Gastrocnemius medialis (tissue), 4 donors: ENCODE data around the gene SIAH1. TPM values are rescaled to one million over a fixed set of nuclear protein-coding genes. Genes with fewer than 3 reads are reported as not detected.

Experiments used
- ATAC-seq, 2 donors: fragments of 150-250 bp; one replicate each; pipeline ENCODE4 v1.9.1; 2016
- DNase-seq, 2 donors: peaks; one replicate each; pipeline ENCODE4 v3.0.0-alpha.2; 2019
- H3K27ac ChIP-seq, 4 donors: fragments of 200-600 bp; sonication (generic); 1 replicate in 1 of 4; 2 replicates in 3 of 4; pipeline ENCODE4 v1.5.1; 2016 to 2018; ENCODE audit warnings: mild to moderate bottlenecking in 2 of 4, moderate library complexity in 1 of 4
- H3K27me3 ChIP-seq, 3 donors: fragments of 200-600 bp; sonication (generic) in 2 of 3; 1 replicate in 1 of 3; 2 replicates in 2 of 3; pipeline versions ENCODE4 v1.5.1 to v1.6.0; 2016 to 2019; ENCODE audit warnings: mild to moderate bottlenecking in 1 of 3, moderate library complexity in 1 of 3
- H3K36me3 ChIP-seq, 2 donors: fragments of 200-600 bp; sonication (generic) in 1 of 2; one replicate each; pipeline ENCODE4 v1.5.1; 2017 to 2018
- H3K4me1 ChIP-seq, 2 donors: fragments of 200-600 bp; sonication (generic) in 1 of 2; one replicate each; pipeline ENCODE4 v1.5.1; 2016 to 2017; ENCODE audit warnings: mild to moderate bottlenecking in 2 of 2
- H3K4me3 ChIP-seq, 4 donors: fragments of 200-600 bp; sonication (generic) in 3 of 4; 1 replicate in 1 of 4; 2 replicates in 3 of 4; pipeline ENCODE4 v1.5.1; 2016 to 2019; ENCODE audit warnings: mild to moderate bottlenecking in 2 of 4
- H3K9me3 ChIP-seq, 3 donors: fragments of 200-600 bp; sonication (generic) in 2 of 3; 1 replicate in 1 of 3; 2 replicates in 2 of 3; pipeline ENCODE4 v1.5.1; 2016 to 2019
- POLR2A ChIP-seq, 2 donors: fragments of 450-650 bp; IDR thresholded peaks; one replicate each; pipeline ENCODE4 v1.6.1; 2017; ENCODE audit warnings: antibody characterized with exemption in 2 of 2, mild to moderate bottlenecking in 2 of 2, moderate library complexity in 2 of 2
- in situ Hi-C, 4 donors: fragments of 200-750 bp; cut with MboI; loops; one replicate each; pipeline versions ENCODE4 v1.15.0 to v1.8.0; 2017; ENCODE audit warnings: low sequenced_read_pairs in 4 of 4
- intact Hi-C: fragments of 100-400 bp; cut with DNase I; formaldehyde crosslinking; loops from one replicate; pipeline ENCODE4 v1.15.1; 2023; ENCODE audit warnings: low total_unique reads
- total RNA-seq, 4 donors: library from RNA; depleted of rRNA; stranded (reverse); fragments of >200 nt; gene quantifications; one replicate each; pipeline versions ENCODE4 v1.1.0 to v1.2.3, GENCODE V29; 2016
- TF ChIP-seq, protein P1 (sequence below), 5 experiments: fragments of 450-650 bp in 3 of 5; fragments of 200-600 bp in 2 of 5; sonication (generic) in 2 of 5; IDR thresholded peaks in 4 of 5; conservative IDR thresholded peaks in 1 of 5; 1 replicate in 4 of 5; 2 replicates in 1 of 5; pipeline ENCODE4 v1.5.1; 2016 to 2019; ENCODE audit warnings: antibody characterized with exemption in 5 of 5, mild to moderate bottlenecking in 3 of 5, moderate library complexity in 3 of 5

The SIAH1 gene
- total RNA-seq, 4 donors from 2014 or later, result 19.9 to 21.0 (median 20.1) TPM

DNA sequence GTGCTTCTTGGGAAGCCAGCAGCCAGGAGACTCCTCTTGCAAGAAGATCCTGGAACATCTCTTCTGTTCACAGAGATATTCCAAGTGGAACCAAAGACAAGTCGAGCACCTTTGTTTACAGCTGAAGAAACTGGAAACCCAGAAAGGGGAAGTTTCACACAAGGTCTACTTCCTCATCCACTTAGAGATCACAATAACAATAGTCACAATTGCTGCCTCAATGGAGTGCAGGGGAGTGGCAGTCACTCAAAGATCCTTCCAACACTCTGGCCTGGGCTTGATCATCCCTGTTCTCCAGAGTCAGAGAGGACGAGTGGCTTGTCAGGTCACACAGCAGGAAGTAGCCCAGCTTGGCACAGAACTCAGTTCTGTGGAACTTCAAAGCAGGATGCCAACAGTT, 46.9 kb upstream of the SIAH1 start:
- H3K36me3 ChIP-seq, result no peaks in the 10 kb centered on the region
- no peaks in the 10 kb centered on the region for H3K27me3 ChIP-seq
- intact Hi-C loops (no loop called here), in situ Hi-C loops (no loop called here)
- H3K27ac ChIP-seq, result no peak overlapping the region
- no peak overlapping the region for H3K4me3 ChIP-seq
- H3K4me1 ChIP-seq, result no peaks in the 10 kb centered on the region
- no peak for ATAC-seq
- TF ChIP-seq POLR2A (IDR thresholded peaks at IDR 0.05), result no peak
- TF ChIP-seq, protein P1, sequence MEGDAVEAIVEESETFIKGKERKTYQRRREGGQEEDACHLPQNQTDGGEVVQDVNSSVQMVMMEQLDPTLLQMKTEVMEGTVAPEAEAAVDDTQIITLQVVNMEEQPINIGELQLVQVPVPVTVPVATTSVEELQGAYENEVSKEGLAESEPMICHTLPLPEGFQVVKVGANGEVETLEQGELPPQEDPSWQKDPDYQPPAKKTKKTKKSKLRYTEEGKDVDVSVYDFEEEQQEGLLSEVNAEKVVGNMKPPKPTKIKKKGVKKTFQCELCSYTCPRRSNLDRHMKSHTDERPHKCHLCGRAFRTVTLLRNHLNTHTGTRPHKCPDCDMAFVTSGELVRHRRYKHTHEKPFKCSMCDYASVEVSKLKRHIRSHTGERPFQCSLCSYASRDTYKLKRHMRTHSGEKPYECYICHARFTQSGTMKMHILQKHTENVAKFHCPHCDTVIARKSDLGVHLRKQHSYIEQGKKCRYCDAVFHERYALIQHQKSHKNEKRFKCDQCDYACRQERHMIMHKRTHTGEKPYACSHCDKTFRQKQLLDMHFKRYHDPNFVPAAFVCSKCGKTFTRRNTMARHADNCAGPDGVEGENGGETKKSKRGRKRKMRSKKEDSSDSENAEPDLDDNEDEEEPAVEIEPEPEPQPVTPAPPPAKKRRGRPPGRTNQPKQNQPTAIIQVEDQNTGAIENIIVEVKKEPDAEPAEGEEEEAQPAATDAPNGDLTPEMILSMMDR (IDR thresholded peaks at IDR 0.05 in 4 of 5, conservative IDR thresholded peaks at IDR 0.05 in 1 of 5), result no peak
- no peak for DNase-seq
- H3K9me3 ChIP-seq, result no peaks in the 10 kb centered on the region

DNA sequence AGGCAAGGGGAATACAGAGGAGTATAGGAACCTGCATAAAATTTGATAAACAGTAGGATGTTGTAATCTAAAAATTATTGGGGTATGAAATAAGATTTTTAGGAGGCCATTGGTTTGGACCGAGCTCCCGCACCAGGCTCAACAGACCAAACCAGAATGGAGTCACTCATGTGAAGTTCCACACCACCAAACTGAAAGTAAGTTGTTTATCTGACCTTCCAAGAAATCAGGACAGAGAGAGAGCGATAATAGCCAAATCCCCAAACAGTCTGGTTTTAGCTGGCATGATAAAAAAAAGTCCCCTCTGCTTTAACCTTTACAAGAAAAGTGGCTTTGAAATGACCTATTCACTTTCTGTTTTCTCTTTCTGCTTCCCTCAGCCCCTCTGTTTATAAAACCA, 45.7 kb upstream of the SIAH1 start:
- intact Hi-C loops (no loop called here), in situ Hi-C loops (no loop called here)
- H3K9me3 ChIP-seq, result no peaks in the 10 kb centered on the region
- H3K36me3 ChIP-seq, result no peaks in the 10 kb centered on the region
- H3K4me3 ChIP-seq, result no peak overlapping the region
- H3K4me1 ChIP-seq, result no peaks in the 10 kb centered on the region
- no peaks in the 10 kb centered on the region for H3K27me3 ChIP-seq
- no peak overlapping the region for H3K27ac ChIP-seq
- no peak for ATAC-seq
- TF ChIP-seq, protein P1 (IDR thresholded peaks at IDR 0.05 in 4 of 5, conservative IDR thresholded peaks at IDR 0.05 in 1 of 5), result no peak
- TF ChIP-seq POLR2A (IDR thresholded peaks at IDR 0.05), result no peak
- DNase-seq, result no peak

- no peaks in the 10 kb centered on the region for H3K27me3 ChIP-seq
- TF ChIP-seq, protein P1 (IDR thresholded peaks at IDR 0.05 in 4 of 5, conservative IDR thresholded peaks at IDR 0.05 in 1 of 5), result no peak
- no peak for TF ChIP-seq POLR2A (IDR thresholded peaks at IDR 0.05)
- H3K27ac ChIP-seq, result no peak overlapping the region
- H3K36me3 ChIP-seq, result no peaks in the 10 kb centered on the region
- H3K9me3 ChIP-seq, result no peaks in the 10 kb centered on the region
- no peak overlapping the region for H3K4me3 ChIP-seq
- DNase-seq (no peak), ATAC-seq (no peak)
- intact Hi-C loops, result no loop called here
- in situ Hi-C loops, result no loop called here
- no peaks in the 10 kb centered on the region for H3K4me1 ChIP-seq
Observed at GRCh38 chr16:48426244-48427141, 41.3 kb upstream of the SIAH1 start.

- no peak overlapping the region for H3K4me3 ChIP-seq
- no peaks in the 10 kb centered on the region for H3K36me3 ChIP-seq
- ATAC-seq (no peak), DNase-seq (no peak)
- no peaks in the 10 kb centered on the region for H3K4me1 ChIP-seq
- TF ChIP-seq POLR2A (IDR thresholded peaks at IDR 0.05), result no peak
- TF ChIP-seq, protein P1 (IDR thresholded peaks at IDR 0.05 in 4 of 5, conservative IDR thresholded peaks at IDR 0.05 in 1 of 5), result no peak
- in situ Hi-C loops, result no loop called here
- H3K9me3 ChIP-seq, result no peaks in the 10 kb centered on the region
- no peaks in the 10 kb centered on the region for H3K27me3 ChIP-seq
- intact Hi-C loops, result loop anchor here (5.0 kb wide), 1 partner anchor 535 kb away; no protein-coding TSS in a partner anchor
- H3K27ac ChIP-seq, result no peak overlapping the region
Observed at GRCh38 chr16:48422537-48422936, 37.3 kb upstream of the SIAH1 start.
